ENCODE measurements around the gene LMNTD1.

Gene LMNTD1

GRCh38 chr12:25500651-25501050, 52.4 kb downstream of the LMNTD1 start:
- ChIA-PET CTCF (no interaction called here), POLR2A (no interaction called here)
- Histone ChIP-seq H3K36me3 (ENCODE audit: control insufficient read depth in 2 of 2, insufficient read depth in 1 of 2, low read length in 2 of 2) (no peaks in the 10 kb centered on the region), H3K4me1 (ENCODE audit: control insufficient read depth, insufficient read depth, low read length) (no peaks in the 10 kb centered on the region), H3K27ac (ENCODE audit: extremely low read depth, low read depth, low read length) (no peak overlapping the region), H3K9me3 (ENCODE audit: control insufficient read depth, insufficient read depth, low read depth, low read length) (no peaks in the 10 kb centered on the region), H3K4me3 (ENCODE audit: low read depth, low read length) (no peak overlapping the region)
- TF ChIP-seq PATZ1 (tag by site-specific recombination; IDR thresholded peaks at IDR 0.05), result no peak
- TF ChIP-seq, protein P1, sequence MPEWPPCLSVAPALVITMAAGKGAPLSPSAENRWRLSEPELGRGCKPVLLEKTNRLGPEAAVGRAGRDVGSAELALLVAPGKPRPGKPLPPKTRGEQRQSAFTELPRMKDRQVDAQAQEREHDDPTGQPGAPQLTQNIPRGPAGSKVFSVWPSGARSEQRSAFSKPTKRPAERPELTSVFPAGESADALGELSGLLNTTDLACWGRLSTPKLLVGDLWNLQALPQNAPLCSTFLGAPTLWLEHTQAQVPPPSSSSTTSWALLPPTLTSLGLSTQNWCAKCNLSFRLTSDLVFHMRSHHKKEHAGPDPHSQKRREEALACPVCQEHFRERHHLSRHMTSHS (tag by site-specific recombination; IDR thresholded peaks at IDR 0.05), result no peak

DNA sequence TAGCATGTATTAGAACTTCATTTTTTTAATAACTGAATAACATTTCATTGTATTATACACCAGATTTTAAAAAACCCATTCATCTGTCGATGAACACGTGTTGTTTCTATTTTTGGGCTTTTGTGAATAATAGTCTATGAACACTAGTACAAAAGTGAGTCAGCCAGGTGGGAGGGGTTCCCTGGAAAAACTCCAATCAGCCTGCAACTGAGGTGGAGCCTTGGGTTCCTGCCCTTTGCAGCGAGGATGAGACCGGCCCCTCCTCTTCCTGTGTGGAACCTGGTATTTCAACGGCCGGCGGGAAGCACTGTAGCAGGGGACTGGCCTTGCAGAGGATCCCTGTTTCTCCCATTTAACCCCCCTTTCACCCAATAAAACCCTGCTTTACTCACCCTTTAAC, 56.1 kb downstream of the LMNTD1 start:
- Histone ChIP-seq H3K4me3 (ENCODE audit: low read depth, low read length) (no peak overlapping the region), H3K27ac (ENCODE audit: extremely low read depth, low read depth, low read length) (no peak overlapping the region), H3K9me3 (ENCODE audit: control insufficient read depth, insufficient read depth, low read depth, low read length) (no peaks in the 10 kb centered on the region), H3K36me3 (ENCODE audit: control insufficient read depth in 2 of 2, insufficient read depth in 1 of 2, low read length in 2 of 2) (no peaks in the 10 kb centered on the region), H3K4me1 (ENCODE audit: control insufficient read depth, insufficient read depth, low read length) (no peaks in the 10 kb centered on the region)
- ChIA-PET CTCF (no interaction called here), POLR2A (no interaction called here)
- no peak for TF ChIP-seq ZSCAN23 (tag by site-specific recombination; IDR thresholded peaks at IDR 0.05)
- TF ChIP-seq, protein P2, sequence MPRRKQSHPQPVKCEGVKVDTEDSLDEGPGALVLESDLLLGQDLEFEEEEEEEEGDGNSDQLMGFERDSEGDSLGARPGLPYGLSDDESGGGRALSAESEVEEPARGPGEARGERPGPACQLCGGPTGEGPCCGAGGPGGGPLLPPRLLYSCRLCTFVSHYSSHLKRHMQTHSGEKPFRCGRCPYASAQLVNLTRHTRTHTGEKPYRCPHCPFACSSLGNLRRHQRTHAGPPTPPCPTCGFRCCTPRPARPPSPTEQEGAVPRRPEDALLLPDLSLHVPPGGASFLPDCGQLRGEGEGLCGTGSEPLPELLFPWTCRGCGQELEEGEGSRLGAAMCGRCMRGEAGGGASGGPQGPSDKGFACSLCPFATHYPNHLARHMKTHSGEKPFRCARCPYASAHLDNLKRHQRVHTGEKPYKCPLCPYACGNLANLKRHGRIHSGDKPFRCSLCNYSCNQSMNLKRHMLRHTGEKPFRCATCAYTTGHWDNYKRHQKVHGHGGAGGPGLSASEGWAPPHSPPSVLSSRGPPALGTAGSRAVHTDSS (tag by site-specific recombination; IDR thresholded peaks at IDR 0.05), result no peak
- no peak for TF ChIP-seq ZNF394 (tag by site-specific recombination; IDR thresholded peaks at IDR 0.05; ENCODE audit: borderline replicate concordance)
- TF ChIP-seq ZNF571 (tag by site-specific recombination; IDR thresholded peaks at IDR 0.05), result no peak
- no peak for TF ChIP-seq MZF1 (tag by site-specific recombination; IDR thresholded peaks at IDR 0.05; ENCODE audit: borderline replicate concordance)
- TF ChIP-seq ZNF837 (tag by site-specific recombination; IDR thresholded peaks at IDR 0.05), result no peak
- no peak for TF ChIP-seq EGR2 (tag by site-specific recombination; IDR thresholded peaks at IDR 0.05; ENCODE audit: low read depth)
- no peak for TF ChIP-seq ZNF792 (tag by site-specific recombination; IDR thresholded peaks at IDR 0.05)
- TF ChIP-seq SP7 (tag by site-specific recombination; IDR thresholded peaks at IDR 0.05), result no peak
- no peak for TF ChIP-seq ZSCAN4 (tag by site-specific recombination; IDR thresholded peaks at IDR 0.05)
- no peak for TF ChIP-seq ZNF335 (tag by site-specific recombination; conservative IDR thresholded peaks at IDR 0.05)
- TF ChIP-seq ZNF37A (tag by site-specific recombination; IDR thresholded peaks at IDR 0.05), result no peak
- TF ChIP-seq ZNF114 (tag by site-specific recombination; IDR thresholded peaks at IDR 0.05), result no peak
- no peak for TF ChIP-seq ZNF664 (tag by site-specific recombination; IDR thresholded peaks at IDR 0.05)
- no peak for TF ChIP-seq BCL11A (tag by site-specific recombination; IDR thresholded peaks at IDR 0.05; ENCODE audit: low read depth)
- TF ChIP-seq ZNF600 (tag by site-specific recombination; IDR thresholded peaks at IDR 0.05), result no peak
- no peak for TF ChIP-seq ZFP3 (tag by site-specific recombination; IDR thresholded peaks at IDR 0.05; ENCODE audit: low read depth)
